Activated B cell treated with CpG ODN at 0.5 μM for 24 hours (primary cell): ENCODE measurements around the gene FBXO38. TPM values are rescaled to one million over a fixed set of nuclear protein-coding genes. Genes with fewer than 3 reads are reported as not detected.

Experiments
- ATAC-seq: fragments of 200-7000 bp; cut with Tn5 transposase; one replicate; pipeline ENCODE4 v1.10.0; 2021; ENCODE audit warnings: low read depth, mild to moderate bottlenecking, moderate library complexity
- CTCF ChIA-PET: fragments of 350-600 bp; sonication (Branson Sonifier 250); formaldehyde crosslinking; loops from one replicate; lab custom pipeline; 2021; ENCODE audit warnings: antibody characterized with exemption; lab: Charles Lee
- POLR2A ChIA-PET: fragments of 350-600 bp; sonication (Branson Sonifier 250); formaldehyde crosslinking; loops from one replicate; lab custom pipeline; 2021; ENCODE audit warnings: antibody characterized with exemption; lab: Charles Lee
- DNase-seq: peaks from one replicate; pipeline ENCODE4 v3.0.0; 2022
- H3K27ac Mint-ChIP-seq: one replicate; pipeline ENCODE4 v1.8.0; 2020; ENCODE audit warnings: mixed read lengths
- H3K27me3 Mint-ChIP-seq: one replicate; pipeline ENCODE4 v1.8.0; 2021; ENCODE audit warnings: mixed read lengths
- H3K36me3 Mint-ChIP-seq: one replicate; pipeline ENCODE4 v1.8.0; 2021; ENCODE audit warnings: low read depth, mixed read lengths
- H3K4me1 Mint-ChIP-seq: one replicate; pipeline ENCODE4 v1.8.0; 2021; ENCODE audit warnings: mixed read lengths
- H3K4me3 Mint-ChIP-seq: one replicate; pipeline ENCODE4 v1.8.0; 2020; ENCODE audit warnings: mild to moderate bottlenecking, mixed read lengths
- H3K9me3 Mint-ChIP-seq: one replicate; pipeline ENCODE4 v1.8.0; 2020; ENCODE audit warnings: mixed read lengths
- CTCF ChIP-seq: fragments of 200-600 bp; IDR thresholded peaks from one replicate; pipeline ENCODE4 v1.8.0; 2022; ENCODE audit warnings: antibody characterized with exemption, mild to moderate bottlenecking
- intact Hi-C: fragments of 100-400 bp; cut with micrococcal nuclease; formaldehyde crosslinking; loops from one replicate; pipeline ENCODE4 v1.15.1; 2024
- total RNA-seq: library from RNA; stranded (reverse); gene quantifications from 2 replicates; pipeline ENCODE4 v1.2.3, GENCODE V29; 2022

FBXO38 gene
- total RNA-seq, 1 donor from 2014 or later: 81.9 TPM

- H3K9me3 Mint-ChIP-seq: no peaks in the 10 kb centered on the region
- no peak for TF ChIP-seq CTCF
- H3K4me3 Mint-ChIP-seq: no peak overlapping the region
- ChIA-PET POLR2A (no interaction called here), CTCF (no interaction called here)
- no peaks in the 10 kb centered on the region for H3K4me1 Mint-ChIP-seq
- ATAC-seq: no peak
- peaks cover 84% of the 10 kb centered on the region for H3K36me3 Mint-ChIP-seq
- intact Hi-C loops: no loop called here
- no peak for DNase-seq
- no peak overlapping the region for H3K27ac Mint-ChIP-seq
- H3K27me3 Mint-ChIP-seq: no peaks in the 10 kb centered on the region
Observed at GRCh38 chr5:148428848-148429247, 45.1 kb downstream of the FBXO38 start.

GRCh38 chr5:148433826-148434225, 50.1 kb downstream of the FBXO38 start:
- DNase-seq (no peak), ATAC-seq (no peak)
- Mint-ChIP-seq H3K4me3 (no peak overlapping the region), H3K9me3 (no peaks in the 10 kb centered on the region), H3K4me1 (no peaks in the 10 kb centered on the region), H3K36me3 (peaks cover 71% of the 10 kb centered on the region), H3K27ac (no peak overlapping the region), H3K27me3 (no peaks in the 10 kb centered on the region)
- no peak for TF ChIP-seq CTCF
- POLR2A ChIA-PET: no interaction called here
- intact Hi-C loops: no loop called here
- CTCF ChIA-PET: no interaction called here

GRCh38 chr5:148436029-148436428, 52.3 kb downstream of the FBXO38 start:
- ChIA-PET CTCF (no interaction called here), POLR2A (no interaction called here)
- H3K27ac Mint-ChIP-seq: no peak overlapping the region
- H3K27me3 Mint-ChIP-seq: no peaks in the 10 kb centered on the region
- H3K4me1 Mint-ChIP-seq: no peaks in the 10 kb centered on the region
- peaks cover 82% of the 10 kb centered on the region for H3K36me3 Mint-ChIP-seq
- TF ChIP-seq CTCF: no peak
- intact Hi-C loops: no loop called here
- no peak overlapping the region for H3K4me3 Mint-ChIP-seq
- ATAC-seq: no peak
- no peaks in the 10 kb centered on the region for H3K9me3 Mint-ChIP-seq
- DNase-seq: no peak

GRCh38 chr5:148437249-148437648, 53.5 kb downstream of the FBXO38 start:
- Mint-ChIP-seq H3K4me1 (no peaks in the 10 kb centered on the region), H3K9me3 (no peaks in the 10 kb centered on the region), H3K27me3 (no peaks in the 10 kb centered on the region), H3K36me3 (peaks cover 81% of the 10 kb centered on the region), H3K27ac (no peak overlapping the region), H3K4me3 (no peak overlapping the region)
- TF ChIP-seq CTCF: no peak
- CTCF ChIA-PET: no interaction called here
- POLR2A ChIA-PET: no interaction called here
- ATAC-seq (no peak), DNase-seq (no peak)
- intact Hi-C loops: no loop called here

- Mint-ChIP-seq H3K36me3 (peaks cover 78% of the 10 kb centered on the region), H3K27me3 (no peaks in the 10 kb centered on the region), H3K9me3 (no peaks in the 10 kb centered on the region), H3K27ac (no peak overlapping the region), H3K4me3 (no peak overlapping the region), H3K4me1 (no peaks in the 10 kb centered on the region)
- TF ChIP-seq CTCF: no peak
- intact Hi-C loops: no loop called here
- CTCF ChIA-PET: no interaction called here
- POLR2A ChIA-PET: no interaction called here
- ATAC-seq: no peak
- no peak for DNase-seq
Observed at GRCh38 chr5:148438933-148439332, 55.2 kb downstream of the FBXO38 start.
